GM18873 (cell line): Measurements from ENCODE around the gene TUBB8.
"Not testable (repeated sequence)": the region's sequence is repeated elsewhere in the genome, so short reads cannot be mapped to it uniquely, and the experiment has no call there.

Experiments
- ATAC-seq: cut with Tn5 transposase; IDR thresholded peaks from one replicate; pipeline ENCODE4 v1.9.1; 2021; ENCODE audit warnings: mild to moderate bottlenecking, moderate library complexity, moderate number of reproducible peaks; ENCODE audit not compliant: unreplicated experiment, low FRiP score

The TUBB8 gene

DNA sequence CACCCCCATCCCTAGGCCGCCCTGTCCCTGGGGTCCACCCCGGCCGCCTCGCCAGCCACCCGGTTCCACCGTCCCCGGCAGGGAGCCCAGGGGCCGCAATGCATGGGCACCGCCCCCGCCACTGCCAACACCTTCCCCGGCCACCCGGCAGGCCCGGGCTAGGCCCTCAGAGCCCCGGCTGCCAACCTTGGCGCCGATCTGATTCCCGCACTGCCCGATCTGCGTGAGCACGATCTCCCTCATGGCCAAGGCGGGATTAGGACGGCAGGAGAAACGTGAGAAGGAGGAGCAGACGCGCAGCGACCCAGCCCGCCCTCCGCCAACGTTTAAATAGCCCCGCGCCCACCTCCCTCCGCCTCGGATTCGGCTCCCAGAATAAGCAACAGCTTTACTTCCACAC, at the start of gene TUBB8:
Gene TUBB8, minus strand, starts transcription at position 301 of the 400 bp plus-strand sequence. Its CDS starts 58 bp downstream, at position 243.
- ATAC-seq: no peak

- no peak for ATAC-seq
These were observed 47.4 kb upstream of the TUBB8 start for GRCh38 chr10:96466-96865.

- ATAC-seq: no peak
These were observed 46.4 kb upstream of the TUBB8 start for GRCh38 chr10:95356-96115.

- no peak for ATAC-seq
These were observed 45.5 kb upstream of the TUBB8 start for GRCh38 chr10:94613-95012.

DNA sequence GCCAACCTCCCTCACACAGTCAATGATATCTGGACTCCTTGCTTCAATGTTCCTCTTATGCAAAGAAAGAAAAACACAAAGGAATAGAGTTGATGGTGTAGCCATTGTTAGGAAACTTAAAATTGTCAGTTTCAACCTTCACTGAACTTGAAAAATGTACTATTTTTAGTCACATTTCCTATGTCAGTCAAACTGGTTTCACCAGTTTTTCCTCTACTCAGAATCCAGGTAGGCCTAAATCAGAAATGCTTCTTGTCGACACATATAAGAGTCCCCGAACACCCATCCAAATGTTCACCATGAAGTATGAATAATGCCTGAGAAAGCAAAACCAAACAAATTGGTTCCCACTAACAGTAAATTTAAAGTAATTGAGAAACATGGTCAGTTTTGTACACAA, 43.8 kb upstream of the TUBB8 start:
- ATAC-seq: no peak

GRCh38 chr10:92153-92552, 43.1 kb upstream of the TUBB8 start:
- ATAC-seq: no peak

DNA sequence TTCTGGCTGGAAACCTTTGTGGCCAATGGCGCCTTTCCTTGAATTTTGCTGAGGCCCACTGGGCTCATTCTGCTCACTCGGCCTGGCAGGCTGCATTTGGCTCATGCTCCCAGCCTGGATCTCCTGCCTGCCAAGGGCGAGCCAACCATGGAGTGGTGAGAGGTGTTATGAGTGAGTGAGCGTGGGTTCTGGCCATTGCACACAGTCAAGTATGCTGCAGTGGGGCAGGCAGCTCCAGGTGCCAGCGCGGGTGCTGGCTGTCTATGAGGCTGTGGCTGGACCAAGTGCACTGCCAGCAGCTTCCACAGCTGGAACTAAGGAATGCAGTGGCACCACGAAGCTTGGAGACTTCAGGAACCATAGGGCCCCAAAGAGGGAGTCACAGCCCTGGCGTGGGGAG, 42.2 kb upstream of the TUBB8 start:
- no peak for ATAC-seq

GRCh38 chr10:90161-90560, 41.1 kb upstream of the TUBB8 start:
- no peak for ATAC-seq

DNA sequence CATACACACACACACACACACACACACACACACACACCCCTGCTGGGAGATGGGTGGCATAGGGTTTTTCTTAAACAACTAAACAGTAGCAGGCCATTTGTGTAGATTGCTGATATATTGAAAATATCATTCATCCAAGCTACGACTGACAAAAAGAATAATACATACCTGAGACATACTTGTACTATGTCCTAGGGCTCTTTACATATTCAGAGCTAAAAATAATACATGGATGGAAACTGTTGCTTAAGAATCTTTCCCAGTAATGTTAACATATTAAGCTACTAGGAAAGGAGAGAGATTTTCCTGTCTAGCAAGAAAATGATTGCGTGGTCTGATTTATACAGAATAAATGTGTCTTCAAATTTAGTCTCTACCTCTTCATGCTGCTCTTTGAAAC, 40.2 kb upstream of the TUBB8 start:
- ATAC-seq: no peak

GRCh38 chr10:88253-88652, 39.2 kb upstream of the TUBB8 start:
- ATAC-seq: no peak

DNA sequence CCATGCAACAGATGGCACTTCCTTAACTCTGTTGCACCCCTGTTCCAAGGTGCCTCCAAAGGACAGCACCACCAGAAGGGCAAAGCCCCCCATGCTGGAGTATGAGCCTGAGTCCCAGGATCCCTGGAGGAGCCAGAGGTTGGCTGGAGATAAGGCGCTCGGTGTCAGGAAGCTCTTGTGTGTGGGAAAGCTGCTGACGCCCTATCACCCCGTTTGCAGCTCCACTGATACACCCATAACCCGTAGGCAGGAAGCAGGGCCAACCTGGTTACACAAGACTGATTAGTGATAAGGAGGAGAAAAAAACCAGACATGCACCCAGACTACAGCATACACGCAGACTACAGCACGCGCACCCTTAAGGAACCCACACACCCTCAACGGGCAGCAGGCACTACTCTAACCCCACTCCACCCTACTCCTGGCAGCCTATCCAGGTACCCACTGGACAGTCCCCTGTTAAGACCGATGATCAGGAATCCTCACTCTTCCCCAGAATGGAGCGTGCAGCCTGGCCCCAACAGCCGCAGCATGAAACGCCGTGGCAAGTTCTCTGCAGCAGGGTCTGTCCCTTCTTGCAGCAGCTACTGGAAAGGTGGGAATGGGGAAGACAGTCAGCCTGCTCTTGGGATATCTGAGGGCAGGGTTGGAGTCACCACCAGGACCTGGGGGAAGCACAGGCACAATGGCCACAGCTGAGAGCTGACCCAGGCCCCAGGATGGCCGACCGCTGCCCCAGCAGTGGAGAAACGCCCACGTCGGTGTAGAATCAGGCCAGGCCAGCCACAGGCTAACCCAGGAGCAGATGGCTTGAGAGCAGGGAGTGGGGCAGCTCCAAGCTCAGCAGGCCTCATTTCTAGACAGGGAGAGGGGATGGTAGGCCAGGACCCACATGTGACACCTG, 38.3 kb upstream of the TUBB8 start:
- no peak for ATAC-seq

DNA sequence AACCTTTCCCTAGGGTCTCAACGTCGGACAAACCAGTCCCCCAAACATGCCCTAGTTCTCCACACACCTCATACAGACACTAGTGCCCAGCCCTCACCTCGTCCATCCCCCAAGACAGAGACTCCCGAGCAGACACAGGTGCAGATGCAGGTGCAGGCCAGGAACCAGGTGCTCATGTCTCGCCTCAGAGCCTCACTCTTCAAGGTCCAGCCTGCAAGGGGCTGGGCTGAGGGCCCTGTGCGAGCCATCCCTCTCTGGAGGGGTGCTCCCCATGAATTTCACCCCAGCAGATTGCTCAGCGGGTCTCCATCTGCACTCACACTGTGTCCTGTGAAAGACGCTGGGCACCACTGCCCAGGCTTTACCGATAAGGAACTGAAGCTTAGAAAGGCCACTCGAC, 36.9 kb upstream of the TUBB8 start:
- no peak for ATAC-seq

DNA sequence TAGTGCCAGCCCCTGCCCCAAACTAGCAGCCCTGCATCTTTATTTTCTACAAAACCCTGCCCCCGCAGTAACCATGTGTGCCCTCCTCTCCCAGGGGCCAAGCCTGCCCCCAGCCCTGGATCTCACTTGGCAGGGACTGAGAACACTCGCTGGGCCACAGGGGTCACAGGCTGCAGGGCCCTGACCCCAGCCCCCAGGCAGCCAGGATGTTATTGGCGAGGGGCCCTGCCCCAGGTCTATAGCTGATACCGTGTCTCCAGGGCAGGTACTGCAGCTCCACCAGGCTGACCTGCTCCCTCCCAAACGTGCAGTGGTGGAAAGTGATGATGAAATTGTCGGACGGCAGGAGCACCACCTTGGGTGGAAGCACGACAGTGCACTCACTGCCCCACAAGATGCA, 35.9 kb upstream of the TUBB8 start:
- no peak for ATAC-seq

GRCh38 chr10:83930-84530, 34.9 kb upstream of the TUBB8 start:
- no peak for ATAC-seq

DNA sequence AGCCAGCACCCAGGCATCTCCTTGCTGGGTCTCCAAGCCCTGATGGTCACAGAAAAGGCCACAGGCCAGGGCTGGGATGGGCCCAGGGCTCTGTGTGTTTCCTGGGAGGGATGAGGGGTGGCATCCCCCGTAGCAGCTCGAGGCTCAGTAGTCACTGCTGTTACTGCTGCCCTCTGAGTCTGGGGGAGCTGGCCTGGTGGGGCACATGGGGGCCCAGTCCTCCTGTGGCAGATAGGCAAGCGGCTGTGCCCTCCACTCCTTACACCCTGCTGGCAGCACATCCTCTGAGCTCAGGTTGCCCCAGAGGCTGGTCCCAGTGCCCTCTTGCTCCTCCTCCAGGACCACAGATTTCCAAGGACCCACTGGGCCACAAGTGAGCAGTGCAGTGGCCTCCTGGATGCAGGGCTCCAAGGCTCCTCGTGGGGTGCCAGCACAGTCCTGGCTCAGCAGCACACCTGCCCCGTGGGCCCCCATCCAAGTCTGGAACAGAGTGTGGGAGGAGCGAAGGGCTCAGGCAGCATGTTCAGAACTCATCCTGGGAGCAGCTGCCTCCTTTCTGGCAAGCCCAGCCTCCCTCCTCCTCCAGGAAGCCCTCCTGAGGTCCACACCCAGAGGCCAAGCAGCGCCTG, 31.5 kb upstream of the TUBB8 start:
- ATAC-seq: no peak

- ATAC-seq: no peak
These were observed 30.6 kb upstream of the TUBB8 start for GRCh38 chr10:79532-80215.

GRCh38 chr10:78556-78955, 29.5 kb upstream of the TUBB8 start:
- ATAC-seq: no peak

DNA sequence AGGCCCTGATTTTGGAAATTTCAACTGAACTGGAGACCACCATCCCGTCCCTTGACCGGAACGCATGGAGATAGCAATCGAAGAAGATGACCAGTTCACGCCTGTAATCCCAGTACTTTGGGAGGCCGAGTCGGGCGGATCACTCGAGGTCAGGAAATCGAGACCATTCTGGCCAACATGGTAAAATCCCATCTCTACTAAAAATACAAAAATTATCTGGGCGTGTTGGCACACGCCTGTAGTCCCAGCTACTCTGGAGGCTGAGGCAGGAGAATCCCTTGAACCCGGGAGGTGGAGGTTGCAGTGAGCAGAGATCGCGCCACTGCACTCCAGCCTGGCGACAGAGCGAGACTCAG, 25.1 kb upstream of the TUBB8 start:
- not testable (repeated sequence) for ATAC-seq

- ATAC-seq: not testable (repeated sequence)
These were observed 24.6 kb upstream of the TUBB8 start for GRCh38 chr10:73543-74265.

DNA sequence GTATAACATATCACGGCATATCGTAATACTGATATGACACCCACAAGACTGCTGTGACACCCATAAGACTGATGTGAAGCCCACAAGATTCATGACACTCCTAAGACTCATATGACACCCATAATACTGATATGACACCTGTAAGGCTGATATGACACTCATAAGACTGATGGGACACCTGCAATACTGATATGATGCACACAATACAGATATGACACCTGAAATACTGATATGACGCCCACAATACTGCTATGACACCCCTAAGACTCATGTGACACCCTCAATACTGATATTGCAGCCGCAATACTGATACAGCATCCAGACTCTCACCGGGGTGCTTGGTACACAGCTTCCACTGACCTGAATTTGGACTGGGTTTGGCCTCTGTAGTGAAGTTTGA, 19.1 kb upstream of the TUBB8 start:
- not testable (repeated sequence) for ATAC-seq
